ENCODE measurements around the gene MIAT. TPM values are rescaled to one million over a fixed set of nuclear protein-coding genes. Genes with fewer than 3 reads are reported as not detected.

MIAT gene
- total RNA-seq, 1 donor from 2014 or later = 1.4 TPM

- no peak for DNase-seq (ENCODE audit: low spot score, unreplicated experiment)
- TF ChIP-seq CTCF (IDR thresholded peaks at IDR 0.05; ENCODE audit: unreplicated experiment) = no peak
- Mint-ChIP-seq H3K4me3 (ENCODE audit: low read depth) (no peak overlapping the region), H3K27me3 (peaks cover 10% of the 10 kb centered on the region), H3K36me3 (ENCODE audit: insufficient read depth) (no peaks in the 10 kb centered on the region), H3K4me1 (ENCODE audit: low read depth) (peaks cover 10% of the 10 kb centered on the region), H3K9me3 (ENCODE audit: low read depth) (no peaks in the 10 kb centered on the region), H3K27ac (peak overlapping the region; percentile 8)
These were observed 24.8 kb upstream of the MIAT start for GRCh38 chr22:26632422-26633155.

GRCh38 chr22:26634189-26634588, 23.2 kb upstream of the MIAT start:
- peaks cover 10% of the 10 kb centered on the region for H3K4me1 Mint-ChIP-seq (ENCODE audit: low read depth)
- H3K27me3 Mint-ChIP-seq = peaks cover 13% of the 10 kb centered on the region
- no peaks in the 10 kb centered on the region for H3K9me3 Mint-ChIP-seq (ENCODE audit: low read depth)
- no peaks in the 10 kb centered on the region for H3K36me3 Mint-ChIP-seq (ENCODE audit: insufficient read depth)
- no peak overlapping the region for H3K4me3 Mint-ChIP-seq (ENCODE audit: low read depth)
- no peak overlapping the region for H3K27ac Mint-ChIP-seq
- DNase-seq (ENCODE audit: low spot score, unreplicated experiment) = no peak
- no peak for TF ChIP-seq CTCF (IDR thresholded peaks at IDR 0.05; ENCODE audit: unreplicated experiment)

- Mint-ChIP-seq H3K36me3 (ENCODE audit: insufficient read depth) (no peaks in the 10 kb centered on the region), H3K4me3 (ENCODE audit: low read depth) (no peak overlapping the region), H3K4me1 (ENCODE audit: low read depth) (peaks cover 10% of the 10 kb centered on the region), H3K27me3 (peaks cover 17% of the 10 kb centered on the region), H3K9me3 (ENCODE audit: low read depth) (no peaks in the 10 kb centered on the region), H3K27ac (no peak overlapping the region)
- TF ChIP-seq CTCF (IDR thresholded peaks at IDR 0.05; ENCODE audit: unreplicated experiment) = no peak
- no peak for DNase-seq (ENCODE audit: low spot score, unreplicated experiment)
These were observed 22.3 kb upstream of the MIAT start for GRCh38 chr22:26635117-26635516.

- Mint-ChIP-seq H3K4me3 (ENCODE audit: low read depth) (no peak overlapping the region), H3K36me3 (ENCODE audit: insufficient read depth) (no peaks in the 10 kb centered on the region)
These were observed 21.1 kb upstream of the MIAT start for GRCh38 chr22:26636296-26636695.

More at GRCh38 chr22:26636296-26636695, 21.1 kb upstream of the MIAT start:
- no peak for TF ChIP-seq CTCF (IDR thresholded peaks at IDR 0.05; ENCODE audit: unreplicated experiment)
- peaks cover 19% of the 10 kb centered on the region for H3K4me1 Mint-ChIP-seq (ENCODE audit: low read depth)
- H3K9me3 Mint-ChIP-seq (ENCODE audit: low read depth) = no peaks in the 10 kb centered on the region
- DNase-seq (ENCODE audit: low spot score, unreplicated experiment) = no peak
- H3K27me3 Mint-ChIP-seq = peaks cover 19% of the 10 kb centered on the region
- H3K27ac Mint-ChIP-seq = no peak overlapping the region
